GM23338 (cell line): ENCODE measurements around the gene NACA2. TPM values are rescaled to one million over a fixed set of nuclear protein-coding genes. Genes with fewer than 3 reads are reported as not detected.

Experiments used
- ATAC-seq: fragments of 200-7000 bp; cut with Tn5 transposase; 3 replicates; pipeline ENCODE4 v1.9.1; 2020
- DNase-seq: peaks from one replicate; pipeline ENCODE4 v3.0.0-alpha.2; 2015; ENCODE audit warnings: low spot score
- H2AFZ ChIP-seq: fragments of 200-600 bp; sonication (generic); 2 replicates; pipeline ENCODE4 v1.8.0; 2016; ENCODE audit warnings: antibody characterized with exemption, mild to moderate bottlenecking, moderate library complexity
- H3F3A ChIP-seq: fragments of 200-600 bp; sonication (generic); replicated peaks from 2 replicates; pipeline ENCODE4 v1.8.0; 2017; ENCODE audit warnings: antibody characterized with exemption, mixed run types, low read depth
- H3K27ac ChIP-seq: fragments of 200-600 bp; sonication (generic); 2 replicates; pipeline ENCODE4 v1.6.1; 2016; ENCODE audit warnings: low read depth
- H3K27me3 ChIP-seq: fragments of 200-600 bp; sonication (generic); 2 replicates; pipeline ENCODE4 v1.8.0; 2016; ENCODE audit warnings: mild to moderate bottlenecking, mixed run types, moderate library complexity; ENCODE audit not compliant: insufficient read depth
- H3K36me3 ChIP-seq: fragments of 200-600 bp; sonication (generic); 2 replicates; pipeline ENCODE4 v1.8.0; 2016; ENCODE audit warnings: mild to moderate bottlenecking; ENCODE audit not compliant: insufficient read depth
- H3K4me1 ChIP-seq: fragments of 200-600 bp; sonication (generic); 2 replicates; pipeline ENCODE4 v1.8.0; 2016; ENCODE audit warnings: mild to moderate bottlenecking, moderate library complexity; ENCODE audit not compliant: insufficient read depth
- H3K4me2 ChIP-seq: fragments of 200-600 bp; sonication (generic); 2 replicates; pipeline ENCODE4 v1.7.1; 2017; ENCODE audit warnings: mixed run types
- H3K4me3 ChIP-seq: fragments of 200-600 bp; sonication (generic); 2 replicates; pipeline ENCODE4 v1.6.1; 2016; ENCODE audit warnings: mixed run types
- H3K79me2 ChIP-seq: fragments of 200-600 bp; sonication (generic); replicated peaks from 2 replicates; pipeline ENCODE4 v1.8.0; 2017; ENCODE audit warnings: mild to moderate bottlenecking; ENCODE audit not compliant: insufficient read depth
- H3K9me2 ChIP-seq: fragments of 200-600 bp; sonication (generic); 2 replicates; pipeline ENCODE4 v1.8.0; 2017; ENCODE audit not compliant: insufficient read depth
- H4K20me1 ChIP-seq: fragments of 200-600 bp; sonication (generic); replicated peaks from 2 replicates; pipeline ENCODE4 v1.8.0; 2017; ENCODE audit warnings: mild to moderate bottlenecking; ENCODE audit not compliant: insufficient read depth
- H3K27ac Mint-ChIP-seq: 2 replicates; pipeline ENCODE4 v1.8.0; 2020; ENCODE audit warnings: inconsistent platforms, mild to moderate bottlenecking, moderate library complexity, mixed read lengths
- H3K27me3 Mint-ChIP-seq: 3 replicates; pipeline ENCODE4 v1.8.0; 2022; ENCODE audit warnings: low read depth, mild to moderate bottlenecking, moderate library complexity, mixed read lengths, inconsistent platforms; ENCODE audit not compliant: insufficient read depth, poor library complexity
- H3K36me3 Mint-ChIP-seq: 3 replicates; pipeline ENCODE4 v1.8.0; 2021; ENCODE audit warnings: low read depth, mild to moderate bottlenecking, inconsistent platforms, moderate library complexity, mixed read lengths
- H3K4me1 Mint-ChIP-seq: 3 replicates; pipeline ENCODE4 v1.8.0; 2020; ENCODE audit warnings: mild to moderate bottlenecking, inconsistent platforms, mixed read lengths
- H3K4me3 Mint-ChIP-seq: 3 replicates; pipeline ENCODE4 v1.8.0; 2021; ENCODE audit warnings: moderate library complexity, mild to moderate bottlenecking, inconsistent platforms, mixed read lengths
- H3K9me3 Mint-ChIP-seq: 3 replicates; pipeline ENCODE4 v1.8.0; 2020; ENCODE audit warnings: moderate library complexity, mild to moderate bottlenecking, inconsistent platforms, mixed read lengths
- CREB1 ChIP-seq: fragments of 250-450 bp; sonication (Bioruptor Pico); IDR thresholded peaks from 2 replicates; pipeline ENCODE4 v1.5.0; 2020; ENCODE audit warnings: low read depth, mild to moderate bottlenecking, moderate library complexity
- EZH2 ChIP-seq: fragments of 200-600 bp; sonication (generic); IDR thresholded peaks from one replicate; pipeline ENCODE4 v1.8.0; 2017; ENCODE audit warnings: antibody characterized with exemption, mild to moderate bottlenecking, low read depth; ENCODE audit not compliant: unreplicated experiment
- JUNB ChIP-seq: IDR thresholded peaks from one replicate; pipeline ENCODE4 v1.6.1; 2016; ENCODE audit warnings: antibody characterized with exemption; ENCODE audit not compliant: unreplicated experiment
- NANOG ChIP-seq: IDR thresholded peaks from 2 replicates; pipeline ENCODE4 v1.6.1; 2016; ENCODE audit warnings: antibody characterized with exemption, borderline replicate concordance
- POLR2AphosphoS5 ChIP-seq: IDR thresholded peaks from 2 replicates; pipeline ENCODE4 v1.6.1; 2016; ENCODE audit warnings: antibody characterized with exemption, low read depth
- STAT1 ChIP-seq: IDR thresholded peaks from one replicate; pipeline ENCODE4 v1.6.1; 2016; ENCODE audit warnings: antibody characterized with exemption; ENCODE audit not compliant: unreplicated experiment
- ZNF331 ChIP-seq: fragments of 250-450 bp; sonication (Bioruptor Pico); IDR thresholded peaks from 2 replicates; pipeline ENCODE4 v1.5.0; 2020; ENCODE audit warnings: low read depth, mild to moderate bottlenecking, moderate library complexity
- polyA plus RNA-seq: library from polyadenylated mRNA; unstranded; fragments of >200 nt; fragmentation: Nextera tagmentation; extraction: Ambion mirVana; gene quantifications from 2 replicates; pipeline ENCODE4 v1.2.1, GENCODE V29; 2016
- total RNA-seq: library from RNA; depleted of rRNA; stranded (reverse); fragments of >200 nt; shearing (Covaris generic); gene quantifications from 2 replicates; pipeline ENCODE4 v1.2.3, GENCODE V29; 2014
- TF ChIP-seq, protein P1 (sequence below): IDR thresholded peaks from one replicate; pipeline ENCODE4 v1.6.1; 2018; ENCODE audit warnings: antibody characterized with exemption; ENCODE audit not compliant: unreplicated experiment
- TF ChIP-seq, protein P2 (sequence below): IDR thresholded peaks from 2 replicates; pipeline ENCODE4 v1.6.1; 2016; ENCODE audit warnings: antibody characterized with exemption
- TF ChIP-seq, protein P3 (sequence below), 2 experiments: fragments of 200-600 bp in 1 of 2; sonication (generic) in 1 of 2; conservative IDR thresholded peaks; 2 replicates each; pipeline versions ENCODE4 v1.5.1 to v1.6.1; 2016 to 2017; ENCODE audit warnings: antibody characterized with exemption in 2 of 2, low read depth in 2 of 2, mild to moderate bottlenecking in 2 of 2, moderate library complexity in 1 of 2
- TF ChIP-seq, protein P4 (sequence below): fragments of 250-450 bp; sonication (Bioruptor Pico); IDR thresholded peaks from 2 replicates; pipeline ENCODE4 v1.5.0; 2020; ENCODE audit warnings: mild to moderate bottlenecking, moderate library complexity

Gene NACA2
- total and polyA plus RNA-seq, 2 experiments from 2014 or later = 0.65 TPM; not detected in 1

DNA sequence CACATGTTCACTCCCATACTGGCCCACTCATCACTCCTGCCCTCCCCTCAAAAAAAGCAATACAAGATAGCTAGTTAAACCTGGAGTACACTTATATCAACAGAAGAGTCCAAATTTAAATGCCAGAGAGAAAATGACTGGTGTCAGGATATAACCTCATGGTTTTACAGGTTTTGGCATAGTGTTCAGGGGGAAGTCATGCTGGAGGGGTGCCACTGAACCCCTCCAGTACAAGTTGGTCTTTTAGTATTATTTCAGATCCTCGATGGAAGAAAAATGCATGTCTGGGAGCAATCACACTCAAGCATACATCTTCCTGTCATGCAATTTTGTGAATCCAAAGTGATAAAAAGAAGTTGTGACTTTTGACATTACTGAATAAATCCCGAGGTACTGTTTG lies 10.5 kb downstream of the NACA2 start:
- no peak for ATAC-seq
- Histone ChIP-seq H2AFZ (no peak overlapping the region), H3K27me3 (no peaks in the 10 kb centered on the region), H4K20me1 (no peaks in the 10 kb centered on the region), H3F3A (no peaks in the 10 kb centered on the region), H3K27ac (no peak overlapping the region), H3K36me3 (no peaks in the 10 kb centered on the region), H3K4me2 (no peak overlapping the region), H3K4me1 (no peaks in the 10 kb centered on the region), H3K9me2 (no peaks in the 10 kb centered on the region), H3K79me2 (no peaks in the 10 kb centered on the region), H3K4me3 (no peak overlapping the region)
- H3K27ac Mint-ChIP-seq = no peak overlapping the region
- TF ChIP-seq JUNB (no peak), NANOG (no peak), EZH2 (no peak), ZNF331 (no peak), CREB1 (CRISPR knock-in tag) (no peak), STAT1 (no peak), POLR2AphosphoS5 (no peak)
- TF ChIP-seq, protein P1, sequence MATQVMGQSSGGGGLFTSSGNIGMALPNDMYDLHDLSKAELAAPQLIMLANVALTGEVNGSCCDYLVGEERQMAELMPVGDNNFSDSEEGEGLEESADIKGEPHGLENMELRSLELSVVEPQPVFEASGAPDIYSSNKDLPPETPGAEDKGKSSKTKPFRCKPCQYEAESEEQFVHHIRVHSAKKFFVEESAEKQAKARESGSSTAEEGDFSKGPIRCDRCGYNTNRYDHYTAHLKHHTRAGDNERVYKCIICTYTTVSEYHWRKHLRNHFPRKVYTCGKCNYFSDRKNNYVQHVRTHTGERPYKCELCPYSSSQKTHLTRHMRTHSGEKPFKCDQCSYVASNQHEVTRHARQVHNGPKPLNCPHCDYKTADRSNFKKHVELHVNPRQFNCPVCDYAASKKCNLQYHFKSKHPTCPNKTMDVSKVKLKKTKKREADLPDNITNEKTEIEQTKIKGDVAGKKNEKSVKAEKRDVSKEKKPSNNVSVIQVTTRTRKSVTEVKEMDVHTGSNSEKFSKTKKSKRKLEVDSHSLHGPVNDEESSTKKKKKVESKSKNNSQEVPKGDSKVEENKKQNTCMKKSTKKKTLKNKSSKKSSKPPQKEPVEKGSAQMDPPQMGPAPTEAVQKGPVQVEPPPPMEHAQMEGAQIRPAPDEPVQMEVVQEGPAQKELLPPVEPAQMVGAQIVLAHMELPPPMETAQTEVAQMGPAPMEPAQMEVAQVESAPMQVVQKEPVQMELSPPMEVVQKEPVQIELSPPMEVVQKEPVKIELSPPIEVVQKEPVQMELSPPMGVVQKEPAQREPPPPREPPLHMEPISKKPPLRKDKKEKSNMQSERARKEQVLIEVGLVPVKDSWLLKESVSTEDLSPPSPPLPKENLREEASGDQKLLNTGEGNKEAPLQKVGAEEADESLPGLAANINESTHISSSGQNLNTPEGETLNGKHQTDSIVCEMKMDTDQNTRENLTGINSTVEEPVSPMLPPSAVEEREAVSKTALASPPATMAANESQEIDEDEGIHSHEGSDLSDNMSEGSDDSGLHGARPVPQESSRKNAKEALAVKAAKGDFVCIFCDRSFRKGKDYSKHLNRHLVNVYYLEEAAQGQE = no peak
- TF ChIP-seq, protein P2, sequence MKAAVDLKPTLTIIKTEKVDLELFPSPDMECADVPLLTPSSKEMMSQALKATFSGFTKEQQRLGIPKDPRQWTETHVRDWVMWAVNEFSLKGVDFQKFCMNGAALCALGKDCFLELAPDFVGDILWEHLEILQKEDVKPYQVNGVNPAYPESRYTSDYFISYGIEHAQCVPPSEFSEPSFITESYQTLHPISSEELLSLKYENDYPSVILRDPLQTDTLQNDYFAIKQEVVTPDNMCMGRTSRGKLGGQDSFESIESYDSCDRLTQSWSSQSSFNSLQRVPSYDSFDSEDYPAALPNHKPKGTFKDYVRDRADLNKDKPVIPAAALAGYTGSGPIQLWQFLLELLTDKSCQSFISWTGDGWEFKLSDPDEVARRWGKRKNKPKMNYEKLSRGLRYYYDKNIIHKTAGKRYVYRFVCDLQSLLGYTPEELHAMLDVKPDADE = no peak
- TF ChIP-seq, protein P3, sequence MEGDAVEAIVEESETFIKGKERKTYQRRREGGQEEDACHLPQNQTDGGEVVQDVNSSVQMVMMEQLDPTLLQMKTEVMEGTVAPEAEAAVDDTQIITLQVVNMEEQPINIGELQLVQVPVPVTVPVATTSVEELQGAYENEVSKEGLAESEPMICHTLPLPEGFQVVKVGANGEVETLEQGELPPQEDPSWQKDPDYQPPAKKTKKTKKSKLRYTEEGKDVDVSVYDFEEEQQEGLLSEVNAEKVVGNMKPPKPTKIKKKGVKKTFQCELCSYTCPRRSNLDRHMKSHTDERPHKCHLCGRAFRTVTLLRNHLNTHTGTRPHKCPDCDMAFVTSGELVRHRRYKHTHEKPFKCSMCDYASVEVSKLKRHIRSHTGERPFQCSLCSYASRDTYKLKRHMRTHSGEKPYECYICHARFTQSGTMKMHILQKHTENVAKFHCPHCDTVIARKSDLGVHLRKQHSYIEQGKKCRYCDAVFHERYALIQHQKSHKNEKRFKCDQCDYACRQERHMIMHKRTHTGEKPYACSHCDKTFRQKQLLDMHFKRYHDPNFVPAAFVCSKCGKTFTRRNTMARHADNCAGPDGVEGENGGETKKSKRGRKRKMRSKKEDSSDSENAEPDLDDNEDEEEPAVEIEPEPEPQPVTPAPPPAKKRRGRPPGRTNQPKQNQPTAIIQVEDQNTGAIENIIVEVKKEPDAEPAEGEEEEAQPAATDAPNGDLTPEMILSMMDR (conservative IDR thresholded peaks at IDR 0.05; ENCODE audit: low read depth in 2 of 2) = no peak
- TF ChIP-seq, protein P4, sequence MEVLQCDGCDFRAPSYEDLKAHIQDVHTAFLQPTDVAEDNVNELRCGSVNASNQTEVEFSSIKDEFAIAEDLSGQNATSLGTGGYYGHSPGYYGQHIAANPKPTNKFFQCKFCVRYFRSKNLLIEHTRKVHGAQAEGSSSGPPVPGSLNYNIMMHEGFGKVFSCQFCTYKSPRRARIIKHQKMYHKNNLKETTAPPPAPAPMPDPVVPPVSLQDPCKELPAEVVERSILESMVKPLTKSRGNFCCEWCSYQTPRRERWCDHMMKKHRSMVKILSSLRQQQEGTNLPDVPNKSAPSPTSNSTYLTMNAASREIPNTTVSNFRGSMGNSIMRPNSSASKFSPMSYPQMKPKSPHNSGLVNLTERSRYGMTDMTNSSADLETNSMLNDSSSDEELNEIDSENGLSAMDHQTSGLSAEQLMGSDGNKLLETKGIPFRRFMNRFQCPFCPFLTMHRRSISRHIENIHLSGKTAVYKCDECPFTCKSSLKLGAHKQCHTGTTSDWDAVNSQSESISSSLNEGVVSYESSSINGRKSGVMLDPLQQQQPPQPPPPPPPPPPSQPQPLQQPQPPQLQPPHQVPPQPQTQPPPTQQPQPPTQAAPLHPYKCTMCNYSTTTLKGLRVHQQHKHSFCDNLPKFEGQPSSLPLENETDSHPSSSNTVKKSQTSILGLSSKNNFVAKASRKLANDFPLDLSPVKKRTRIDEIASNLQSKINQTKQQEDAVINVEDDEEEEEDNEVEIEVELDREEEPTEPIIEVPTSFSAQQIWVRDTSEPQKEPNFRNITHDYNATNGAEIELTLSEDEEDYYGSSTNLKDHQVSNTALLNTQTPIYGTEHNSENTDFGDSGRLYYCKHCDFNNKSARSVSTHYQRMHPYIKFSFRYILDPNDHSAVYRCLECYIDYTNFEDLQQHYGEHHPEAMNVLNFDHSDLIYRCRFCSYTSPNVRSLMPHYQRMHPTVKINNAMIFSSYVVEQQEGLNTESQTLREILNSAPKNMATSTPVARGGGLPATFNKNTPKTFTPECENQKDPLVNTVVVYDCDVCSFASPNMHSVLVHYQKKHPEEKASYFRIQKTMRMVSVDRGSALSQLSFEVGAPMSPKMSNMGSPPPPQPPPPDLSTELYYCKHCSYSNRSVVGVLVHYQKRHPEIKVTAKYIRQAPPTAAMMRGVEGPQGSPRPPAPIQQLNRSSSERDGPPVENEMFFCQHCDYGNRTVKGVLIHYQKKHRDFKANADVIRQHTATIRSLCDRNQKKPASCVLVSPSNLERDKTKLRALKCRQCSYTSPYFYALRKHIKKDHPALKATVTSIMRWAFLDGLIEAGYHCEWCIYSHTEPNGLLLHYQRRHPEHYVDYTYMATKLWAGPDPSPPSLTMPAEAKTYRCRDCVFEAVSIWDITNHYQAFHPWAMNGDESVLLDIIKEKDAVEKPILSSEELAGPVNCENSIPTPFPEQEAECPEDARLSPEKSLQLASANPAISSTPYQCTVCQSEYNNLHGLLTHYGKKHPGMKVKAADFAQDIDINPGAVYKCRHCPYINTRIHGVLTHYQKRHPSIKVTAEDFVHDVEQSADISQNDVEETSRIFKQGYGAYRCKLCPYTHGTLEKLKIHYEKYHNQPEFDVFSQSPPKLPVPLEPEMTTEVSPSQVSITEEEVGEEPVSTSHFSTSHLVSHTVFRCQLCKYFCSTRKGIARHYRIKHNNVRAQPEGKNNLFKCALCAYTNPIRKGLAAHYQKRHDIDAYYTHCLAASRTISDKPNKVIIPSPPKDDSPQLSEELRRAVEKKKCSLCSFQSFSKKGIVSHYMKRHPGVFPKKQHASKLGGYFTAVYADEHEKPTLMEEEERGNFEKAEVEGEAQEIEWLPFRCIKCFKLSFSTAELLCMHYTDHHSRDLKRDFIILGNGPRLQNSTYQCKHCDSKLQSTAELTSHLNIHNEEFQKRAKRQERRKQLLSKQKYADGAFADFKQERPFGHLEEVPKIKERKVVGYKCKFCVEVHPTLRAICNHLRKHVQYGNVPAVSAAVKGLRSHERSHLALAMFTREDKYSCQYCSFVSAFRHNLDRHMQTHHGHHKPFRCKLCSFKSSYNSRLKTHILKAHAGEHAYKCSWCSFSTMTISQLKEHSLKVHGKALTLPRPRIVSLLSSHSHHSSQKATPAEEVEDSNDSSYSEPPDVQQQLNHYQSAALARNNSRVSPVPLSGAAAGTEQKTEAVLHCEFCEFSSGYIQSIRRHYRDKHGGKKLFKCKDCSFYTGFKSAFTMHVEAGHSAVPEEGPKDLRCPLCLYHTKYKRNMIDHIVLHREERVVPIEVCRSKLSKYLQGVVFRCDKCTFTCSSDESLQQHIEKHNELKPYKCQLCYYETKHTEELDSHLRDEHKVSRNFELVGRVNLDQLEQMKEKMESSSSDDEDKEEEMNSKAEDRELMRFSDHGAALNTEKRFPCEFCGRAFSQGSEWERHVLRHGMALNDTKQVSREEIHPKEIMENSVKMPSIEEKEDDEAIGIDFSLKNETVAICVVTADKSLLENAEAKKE (CRISPR knock-in tag) = no peak
- no peaks in the 10 kb centered on the region for H3K27me3 Mint-ChIP-seq
- H3K9me3 Mint-ChIP-seq = no peaks in the 10 kb centered on the region
- H3K4me3 Mint-ChIP-seq = no peak overlapping the region
- no peaks in the 10 kb centered on the region for H3K36me3 Mint-ChIP-seq
- H3K4me1 Mint-ChIP-seq = 0 out of 3 replicates have a peak, but pooled peaks cover 2% of the 10 kb centered on the region
- no peak for DNase-seq
